ENCODE results near the gene AP3B1.
"Not testable (repeated sequence)": the region's sequence is repeated elsewhere in the genome, so short reads cannot be mapped to it uniquely, and the experiment has no call there.

AP3B1 gene

GRCh38 chr5:78065663-78066062 lies 228.8 kb downstream of the AP3B1 start:
- no peak for DNase-seq (ENCODE audit: low spot score)

- no peak for DNase-seq (ENCODE audit: low spot score)
These were observed 229.5 kb downstream of the AP3B1 start for GRCh38 chr5:78064941-78065472.

GRCh38 chr5:78063495-78063894 lies 231.0 kb downstream of the AP3B1 start:
- no peak for DNase-seq (ENCODE audit: low spot score)

- DNase-seq (ENCODE audit: low spot score), result no peak
These were observed 231.9 kb downstream of the AP3B1 start for GRCh38 chr5:78062645-78063044.

- DNase-seq (ENCODE audit: low spot score), result no peak
These were observed 234.1 kb downstream of the AP3B1 start for GRCh38 chr5:78060421-78060820.

- no peak for DNase-seq (ENCODE audit: low spot score)
These were observed 235.9 kb downstream of the AP3B1 start for GRCh38 chr5:78058625-78059024.

- no peak for DNase-seq (ENCODE audit: low spot score)
These were observed 237.5 kb downstream of the AP3B1 start for GRCh38 chr5:78056901-78057514.

- DNase-seq (ENCODE audit: low spot score), result no peak
These were observed 238.4 kb downstream of the AP3B1 start for GRCh38 chr5:78056053-78056452.

GRCh38 chr5:78050888-78051287 lies 243.6 kb downstream of the AP3B1 start:
- no peak for DNase-seq (ENCODE audit: low spot score)

- not testable (repeated sequence) for DNase-seq (ENCODE audit: low spot score)
These were observed 247.7 kb downstream of the AP3B1 start for GRCh38 chr5:78046823-78047222.

- DNase-seq (ENCODE audit: low spot score), result no peak
These were observed 248.5 kb downstream of the AP3B1 start for GRCh38 chr5:78046006-78046405.

GRCh38 chr5:78041805-78042204 lies 252.7 kb downstream of the AP3B1 start:
- DNase-seq (ENCODE audit: low spot score), result no peak

GRCh38 chr5:78025540-78025939 lies 269.0 kb downstream of the AP3B1 start:
- no peak for DNase-seq (ENCODE audit: low spot score)

- DNase-seq (ENCODE audit: low spot score), result no peak
These were observed 274.8 kb downstream of the AP3B1 start for GRCh38 chr5:78019744-78020143.

GRCh38 chr5:78016863-78017529 lies 277.5 kb downstream of the AP3B1 start:
- DNase-seq (ENCODE audit: low spot score), result no peak

- DNase-seq (ENCODE audit: low spot score), result no peak
These were observed 284.5 kb downstream of the AP3B1 start for GRCh38 chr5:78009937-78010527.

- peak; percentile 42 for DNase-seq (ENCODE audit: low spot score)
These were observed 286.0 kb downstream of the AP3B1 start for GRCh38 chr5:78008356-78008967.

GRCh38 chr5:78007233-78007632 lies 287.3 kb downstream of the AP3B1 start:
- DNase-seq (ENCODE audit: low spot score), result no peak

- DNase-seq (ENCODE audit: low spot score), result no peak
These were observed 288.0 kb downstream of the AP3B1 start for GRCh38 chr5:78006449-78006848.

GRCh38 chr5:78005021-78005785 lies 289.3 kb downstream of the AP3B1 start:
- DNase-seq (ENCODE audit: low spot score), result peak; percentile 40

- no peak for DNase-seq (ENCODE audit: low spot score)
These were observed 289.9 kb downstream of the AP3B1 start for GRCh38 chr5:78004559-78004958.

GRCh38 chr5:78003919-78004318 lies 290.6 kb downstream of the AP3B1 start:
- no peak for DNase-seq (ENCODE audit: low spot score)

Measured in COLO829 (cell line).